DMS 273 treated with DMSO at 0.1 percent for 48 hours (cell line): ENCODE data around the gene PIKFYVE.
"Not testable (repeated sequence)": the region's sequence is repeated elsewhere in the genome, so short reads cannot be mapped to it uniquely, and the experiment has no call there.

ENCODE experiments used
- DNase-seq: peaks from one replicate; lab custom pipeline; 2025; lab: John Stamatoyannopoulos, UW

The PIKFYVE gene

DNA sequence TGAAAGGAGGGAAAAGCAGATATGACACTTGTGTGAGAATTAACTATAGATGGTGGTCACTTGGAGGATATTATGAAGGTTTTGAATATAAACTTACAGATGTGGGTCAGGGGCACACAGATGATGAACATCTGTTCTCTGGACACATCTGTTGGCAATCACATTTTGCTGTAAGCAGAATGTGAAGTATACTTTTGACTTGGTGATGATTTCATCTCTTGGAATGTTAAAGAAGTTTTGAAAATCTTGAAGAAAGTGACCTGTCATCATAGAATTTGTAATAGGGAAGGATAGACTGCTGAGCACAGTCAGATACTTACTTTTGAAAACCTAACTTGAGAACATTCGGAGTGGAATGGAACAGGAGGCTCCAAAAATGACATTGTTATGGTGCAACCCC lies 40.2 kb downstream of the PIKFYVE start:
- no peak for DNase-seq

DNA sequence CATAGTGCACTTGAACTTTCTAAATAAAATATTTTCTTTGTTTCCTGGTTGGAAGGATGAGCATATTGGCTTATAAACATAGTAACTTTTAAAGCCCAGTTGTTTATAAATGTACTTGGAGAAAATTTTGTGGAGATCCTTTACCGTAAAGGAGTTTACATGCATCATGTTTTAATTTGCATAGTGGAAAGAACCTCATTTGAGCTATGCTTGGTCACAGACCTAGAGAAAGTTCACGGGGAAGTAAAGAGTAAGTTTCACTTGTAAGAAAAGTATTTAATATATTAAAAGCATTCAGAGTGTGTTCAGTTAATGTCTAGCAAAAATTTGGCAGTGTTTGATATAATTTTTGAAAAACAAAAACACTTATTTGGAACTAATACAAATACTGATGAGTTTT lies 45.3 kb downstream of the PIKFYVE start:
- no peak for DNase-seq

DNA sequence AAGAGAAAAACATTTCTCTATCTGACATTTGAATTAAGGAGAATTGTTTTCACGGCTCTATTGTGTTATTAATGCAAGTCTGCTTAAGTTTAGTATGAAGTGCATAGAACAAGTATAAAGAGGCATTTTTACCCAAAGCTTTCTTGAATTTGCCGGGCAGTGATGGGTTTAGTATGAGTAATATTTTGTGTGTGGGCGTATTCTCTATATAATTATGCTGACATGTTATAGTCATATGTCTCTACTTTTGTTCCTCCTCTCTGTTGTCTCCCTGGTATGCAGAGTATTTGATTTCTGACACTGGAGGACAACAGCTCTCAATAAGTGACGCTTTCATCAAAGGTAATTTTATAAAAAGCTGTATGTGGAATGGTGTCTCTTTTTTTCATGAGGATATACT lies 45.9 kb downstream of the PIKFYVE start:
- no peak for DNase-seq

DNA sequence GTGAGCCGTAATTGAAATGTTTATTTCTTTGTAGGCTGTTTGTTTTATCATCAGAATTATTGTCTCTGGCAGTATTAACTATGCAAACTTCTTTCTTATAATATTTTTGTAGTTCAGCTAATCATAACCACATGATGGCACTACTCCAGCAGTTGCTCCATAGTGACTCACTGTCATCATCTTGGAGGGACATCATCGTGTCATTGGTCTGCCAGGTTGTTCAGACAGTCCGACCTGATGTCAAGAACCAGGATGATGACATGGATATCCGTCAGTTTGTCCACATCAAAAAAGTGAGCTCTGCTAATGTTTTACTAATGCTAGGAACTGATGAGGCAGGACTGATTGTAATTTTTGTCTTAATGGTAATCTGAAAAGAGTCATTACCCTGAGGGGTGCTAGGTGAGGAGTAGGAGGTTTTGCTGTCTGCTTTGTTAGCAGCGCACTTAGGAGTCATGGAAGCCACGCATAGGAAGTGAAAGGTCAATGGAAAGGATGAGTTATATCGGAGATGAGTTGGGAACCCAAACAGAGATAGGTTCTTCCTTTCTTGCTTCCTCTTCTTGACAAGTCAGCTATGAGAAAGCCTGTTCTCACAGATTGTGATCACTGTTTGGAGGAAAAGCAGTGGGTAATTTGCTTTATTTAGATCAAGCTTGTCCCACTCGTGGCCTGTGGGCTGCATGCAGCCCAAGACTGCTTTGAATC lies 49.2 kb downstream of the PIKFYVE start:
- DNase-seq, result no peak

DNA sequence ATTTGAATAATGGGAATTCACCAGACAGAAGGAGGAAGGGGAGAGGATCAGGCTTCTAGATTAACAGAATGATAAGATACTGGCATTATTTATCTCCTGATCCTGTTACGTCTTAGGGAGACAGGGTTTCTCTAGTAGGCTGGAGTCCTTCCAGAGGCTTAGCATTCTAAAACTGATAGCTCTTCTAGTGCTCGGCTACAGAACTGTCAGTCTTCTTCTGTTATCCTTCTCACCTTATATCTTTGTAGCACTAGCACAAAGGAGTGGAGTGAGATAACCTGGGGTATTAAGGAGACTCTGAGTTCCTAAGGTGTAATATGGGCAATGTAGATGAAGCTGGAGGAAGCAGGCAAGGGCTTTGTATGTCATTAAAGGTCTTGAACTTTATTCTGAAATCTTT lies 52.1 kb downstream of the PIKFYVE start:
- DNase-seq, result no peak

DNA sequence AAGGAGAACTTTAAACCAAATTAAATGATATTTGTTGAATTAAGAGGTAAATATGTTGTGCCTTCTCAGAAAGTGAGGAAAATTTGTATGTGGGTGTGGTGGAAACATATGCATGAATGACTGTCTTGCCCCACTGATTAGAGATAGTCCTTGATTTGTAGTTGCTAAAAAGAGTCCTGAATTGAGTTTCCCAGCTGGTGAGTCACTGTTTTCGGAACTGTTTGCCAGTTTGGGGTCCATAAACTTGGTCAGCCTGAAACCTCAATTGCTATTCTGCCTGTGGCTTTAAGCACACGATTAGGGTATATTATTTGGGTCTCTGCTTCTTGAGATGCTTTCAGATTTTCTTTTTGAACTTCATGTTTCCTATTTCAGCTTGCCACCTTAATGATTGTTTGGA lies 53.3 kb downstream of the PIKFYVE start:
- DNase-seq, result no peak

DNA sequence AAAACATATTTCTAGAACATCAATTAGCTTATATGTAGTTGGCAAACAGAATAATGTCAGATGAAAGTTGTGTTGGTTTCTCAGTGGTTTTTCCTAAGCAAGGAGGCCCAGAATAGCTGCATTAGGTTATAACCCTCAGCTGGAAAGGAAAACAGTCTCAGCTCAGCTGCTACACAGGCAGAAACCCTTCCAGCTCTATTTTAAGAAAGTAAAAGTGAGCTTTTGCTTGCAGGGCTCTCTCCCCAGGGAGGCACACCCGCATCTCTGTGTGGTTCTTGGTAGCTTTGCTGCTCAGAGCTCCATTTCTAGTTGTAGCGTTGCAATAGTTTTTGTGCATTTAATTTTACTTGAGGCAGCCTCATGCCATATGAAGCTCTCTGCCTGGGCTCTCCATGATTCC lies 54.6 kb downstream of the PIKFYVE start:
- no peak for DNase-seq

DNA sequence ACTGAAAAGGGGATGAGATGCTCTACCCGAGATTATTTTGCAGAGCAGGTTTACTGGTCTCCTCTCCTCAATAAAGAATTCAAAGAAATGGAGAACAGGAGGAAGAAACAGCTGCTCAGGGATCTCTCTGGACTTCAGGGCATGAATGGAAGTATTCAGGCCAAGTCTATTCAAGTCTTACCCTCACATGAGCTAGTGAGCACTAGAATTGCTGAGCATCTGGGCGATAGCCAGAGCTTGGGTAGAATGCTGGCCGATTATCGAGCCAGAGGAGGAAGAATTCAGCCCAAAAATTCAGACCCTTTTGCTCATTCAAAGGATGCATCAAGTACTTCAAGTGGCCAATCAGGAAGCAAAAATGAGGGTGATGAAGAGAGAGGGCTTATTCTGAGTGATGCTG lies 60.0 kb downstream of the PIKFYVE start:
- DNase-seq, result no peak

DNA sequence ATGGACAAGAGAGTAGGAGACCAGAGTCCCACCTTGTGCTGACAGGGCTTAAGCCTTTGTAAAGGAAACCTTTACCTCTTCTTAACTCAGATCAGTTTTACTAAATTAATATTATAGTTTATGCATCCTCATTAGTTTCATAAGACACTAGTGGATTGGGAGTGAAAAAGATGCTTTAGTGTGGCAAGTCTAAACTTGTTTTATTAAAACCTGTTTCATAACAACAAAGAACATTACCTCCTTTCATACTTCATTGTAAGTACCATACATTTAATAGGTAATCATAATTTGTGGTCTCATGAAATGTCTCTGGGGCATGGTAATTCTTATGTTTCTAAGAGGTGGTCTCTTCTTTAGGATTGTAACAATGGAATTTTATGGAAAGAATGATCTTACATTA lies 63.4 kb downstream of the PIKFYVE start:
- no peak for DNase-seq

DNA sequence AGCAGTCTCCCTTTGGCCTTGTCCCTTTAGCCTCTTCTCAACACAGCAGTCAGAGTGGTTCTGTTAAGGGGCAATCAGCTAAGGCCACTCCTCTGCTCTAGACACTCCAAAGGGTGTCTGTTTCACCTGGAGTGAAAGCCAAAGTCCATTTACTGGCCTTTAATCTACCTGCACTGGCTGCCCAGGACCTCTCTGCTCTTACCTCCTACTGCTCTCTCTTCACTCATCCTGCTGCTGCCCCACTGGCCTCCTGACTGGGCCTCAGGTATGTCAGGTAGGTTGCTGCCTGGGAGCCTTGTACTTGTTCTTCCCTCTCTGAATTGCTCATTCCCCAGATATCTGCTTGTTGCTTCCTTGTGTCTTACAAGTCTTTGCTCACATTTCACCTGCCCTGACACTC lies 68.2 kb downstream of the PIKFYVE start:
- no peak for DNase-seq

DNA sequence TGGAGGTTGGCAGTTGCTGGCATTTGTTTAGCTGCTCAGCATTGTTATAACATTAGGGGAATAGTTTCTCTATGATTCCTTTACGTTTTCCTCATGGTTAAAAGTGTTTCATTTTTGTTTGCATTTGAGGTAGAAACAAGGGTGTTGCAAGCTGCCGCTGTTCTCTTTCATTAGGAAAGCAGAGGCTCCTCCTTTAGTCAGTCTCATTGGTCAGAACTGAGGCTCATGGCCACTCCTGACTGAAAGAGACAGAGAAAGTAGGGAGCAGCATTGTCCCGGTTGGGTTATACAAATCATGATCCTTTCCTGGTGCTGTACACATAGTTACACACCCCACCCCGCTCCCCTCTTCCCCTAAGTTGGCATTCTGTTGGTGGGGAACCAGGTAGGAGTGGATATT lies 80.7 kb downstream of the PIKFYVE start:
- DNase-seq, result no peak

DNA sequence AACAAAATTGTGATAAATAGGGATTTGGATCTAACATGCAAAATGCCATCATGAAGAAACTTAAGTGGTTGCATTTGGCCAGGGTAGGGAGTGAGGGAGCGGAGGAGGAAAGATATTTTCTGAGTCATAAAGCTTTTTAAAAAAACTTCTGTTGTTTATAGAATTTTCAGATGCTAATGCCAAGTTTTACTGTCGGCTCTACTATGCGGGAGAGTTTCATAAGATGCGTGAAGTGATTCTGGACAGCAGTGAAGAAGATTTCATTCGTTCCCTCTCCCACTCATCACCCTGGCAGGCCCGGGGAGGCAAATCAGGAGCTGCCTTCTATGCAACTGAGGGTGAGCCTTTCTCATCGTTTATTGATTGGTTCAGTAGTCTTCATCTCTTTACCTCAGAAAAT lies 84.6 kb downstream of the PIKFYVE start:
- no peak for DNase-seq

DNA sequence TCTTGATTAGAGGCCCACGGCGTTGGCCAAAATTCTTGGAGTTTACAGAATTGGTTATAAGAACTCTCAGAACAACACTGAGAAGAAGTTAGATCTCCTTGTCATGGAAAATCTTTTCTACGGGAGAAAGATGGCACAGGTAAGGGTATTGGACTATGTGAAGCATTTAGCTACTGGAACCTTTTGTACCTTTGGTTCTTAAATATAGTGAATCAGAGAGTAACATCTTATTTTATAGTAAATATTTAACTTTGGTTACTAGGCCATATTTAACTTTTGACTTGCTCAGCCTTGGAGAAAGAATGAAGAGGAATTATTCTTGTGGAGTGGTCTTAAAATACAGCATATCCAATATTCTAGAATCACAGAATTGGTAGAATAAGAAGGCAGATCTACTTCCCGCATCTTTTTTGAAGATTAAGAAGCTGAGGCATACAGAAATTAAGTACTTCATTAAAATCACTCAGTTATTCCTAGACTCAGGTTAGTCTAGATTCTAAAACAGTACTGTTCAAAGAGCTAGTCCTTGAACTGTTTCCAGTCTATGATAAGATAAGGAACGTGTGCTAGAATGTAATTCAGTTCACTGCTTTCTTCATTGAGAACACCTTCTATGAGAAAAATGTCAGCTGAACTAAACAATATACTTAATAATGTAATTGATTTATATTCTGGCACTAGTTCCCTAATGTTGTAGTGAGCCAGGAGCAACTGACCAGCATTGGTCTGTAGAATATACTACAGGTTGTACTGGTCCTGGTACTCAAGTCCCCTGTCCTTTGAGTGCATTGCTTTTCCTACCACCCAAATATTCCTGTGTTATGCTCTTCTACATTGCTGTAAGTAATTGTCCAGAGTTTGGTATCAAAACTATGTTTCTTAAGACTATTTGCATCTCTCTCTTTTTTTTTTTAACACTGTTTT lies 86.9 kb downstream of the PIKFYVE start:
- DNase-seq, result no peak

DNA sequence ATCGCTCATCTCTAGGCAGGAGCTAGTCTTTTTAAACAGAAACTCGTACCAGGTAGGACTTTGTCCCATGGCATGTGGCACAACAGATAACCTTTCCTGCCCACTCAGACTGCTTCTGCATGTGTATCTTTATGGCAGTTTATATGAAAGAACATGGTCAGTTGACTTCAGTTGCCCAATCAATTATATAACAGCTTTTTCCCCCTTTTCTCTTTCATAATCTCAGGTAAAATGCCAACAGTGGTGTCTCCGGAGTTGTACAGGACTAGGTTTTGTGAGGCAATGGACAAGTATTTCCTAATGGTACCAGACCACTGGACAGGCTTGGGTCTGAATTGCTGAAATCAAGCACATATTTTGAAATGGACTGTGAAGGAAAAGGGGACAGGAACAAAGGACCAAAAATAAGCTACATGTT lies 88.9 kb downstream of the PIKFYVE start:
- no peak for DNase-seq

DNA sequence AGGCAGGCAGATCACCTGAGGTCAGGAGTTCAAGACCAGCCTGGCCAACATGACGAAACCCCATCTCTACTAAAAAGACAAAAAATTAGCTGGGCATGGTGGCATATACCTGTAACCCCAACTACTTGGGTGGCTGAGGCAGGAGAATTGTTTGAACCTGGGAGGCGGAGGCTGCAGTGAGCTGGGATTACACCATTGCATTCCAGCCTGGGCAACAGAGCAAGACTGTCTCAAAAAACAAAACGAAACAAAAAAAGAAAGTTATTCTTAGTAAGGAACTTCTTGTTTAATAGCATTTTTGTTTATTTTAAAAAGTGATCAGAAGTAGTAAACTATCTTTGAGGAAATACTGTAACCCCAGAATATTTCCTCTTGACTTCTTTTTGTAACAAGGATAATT lies 90.4 kb downstream of the PIKFYVE start:
- not testable (repeated sequence) for DNase-seq

DNA sequence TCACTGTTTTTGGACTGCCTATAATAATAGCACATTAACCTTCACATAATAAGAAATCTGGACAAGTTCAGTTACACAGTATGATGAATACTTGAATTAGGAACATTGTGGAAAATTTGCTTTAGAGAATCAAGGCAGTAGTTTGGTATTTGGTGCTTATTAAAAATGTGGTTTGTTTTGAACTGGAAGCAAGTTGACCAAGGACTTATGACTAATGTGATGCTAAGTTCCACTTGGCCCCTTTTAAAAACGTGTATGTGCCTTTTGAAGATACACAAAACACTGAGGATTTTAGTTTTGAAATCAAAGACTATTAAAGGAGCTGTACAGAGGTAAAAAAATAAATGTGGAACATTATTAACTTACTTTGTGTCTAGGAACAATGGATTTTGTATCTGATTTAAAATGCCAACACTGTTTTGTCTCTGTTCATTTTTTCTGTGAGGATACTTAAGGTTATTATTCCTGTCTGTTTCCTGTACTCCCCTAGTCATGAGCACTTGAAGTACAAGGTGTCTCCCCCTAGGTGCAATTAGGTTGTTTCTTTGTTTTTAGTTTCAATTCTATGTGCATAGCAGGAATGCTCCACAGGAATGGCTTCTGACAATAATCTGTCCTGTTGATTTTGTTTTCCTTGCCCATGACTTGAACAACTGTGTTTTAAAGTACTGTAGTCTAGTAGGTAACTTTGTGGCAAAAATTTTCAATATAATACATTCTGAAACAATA lies 91.0 kb downstream of the PIKFYVE start:
- no peak for DNase-seq

DNA sequence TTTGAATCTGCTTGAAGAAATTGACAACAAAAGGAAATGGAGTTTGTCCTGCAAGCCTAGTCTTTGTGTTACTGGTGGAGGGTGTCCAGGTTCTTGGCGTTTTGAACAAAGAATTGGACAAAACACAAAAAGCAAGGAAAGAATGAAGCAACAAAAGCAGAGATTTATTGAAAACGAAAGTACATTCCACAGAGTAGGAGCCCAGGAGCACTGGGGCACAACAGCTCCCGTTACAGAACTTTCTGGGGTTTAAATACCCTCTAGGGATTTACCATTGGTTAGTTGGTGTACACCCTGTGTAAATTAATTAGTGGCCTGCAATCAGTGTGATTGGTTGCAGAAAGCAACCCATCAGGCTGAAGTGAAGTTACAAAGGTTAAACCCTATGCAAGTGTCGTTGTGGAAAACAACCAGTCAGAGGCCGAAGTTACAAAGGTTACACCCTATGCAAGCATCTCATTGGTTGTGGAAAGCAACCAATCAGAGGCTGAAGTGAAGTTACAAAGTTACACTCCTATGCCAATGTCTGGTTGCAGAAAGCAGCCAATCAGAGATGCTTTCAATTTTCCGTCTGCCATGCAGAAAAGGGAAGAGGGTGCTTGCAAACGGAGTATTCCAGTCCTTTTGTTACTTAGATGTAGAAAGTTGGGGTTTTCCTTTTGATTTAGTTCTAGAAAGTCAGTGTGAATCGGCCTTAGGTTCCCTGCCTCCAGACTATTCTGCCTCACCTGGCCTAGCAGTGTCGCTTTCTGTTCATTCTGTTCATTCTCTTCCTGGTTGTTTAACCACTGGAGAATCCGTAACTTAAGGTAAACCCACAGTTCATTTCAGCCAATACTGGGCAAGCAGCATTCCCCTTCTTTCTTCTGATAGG lies 92.9 kb downstream of the PIKFYVE start:
- DNase-seq, result no peak

DNA sequence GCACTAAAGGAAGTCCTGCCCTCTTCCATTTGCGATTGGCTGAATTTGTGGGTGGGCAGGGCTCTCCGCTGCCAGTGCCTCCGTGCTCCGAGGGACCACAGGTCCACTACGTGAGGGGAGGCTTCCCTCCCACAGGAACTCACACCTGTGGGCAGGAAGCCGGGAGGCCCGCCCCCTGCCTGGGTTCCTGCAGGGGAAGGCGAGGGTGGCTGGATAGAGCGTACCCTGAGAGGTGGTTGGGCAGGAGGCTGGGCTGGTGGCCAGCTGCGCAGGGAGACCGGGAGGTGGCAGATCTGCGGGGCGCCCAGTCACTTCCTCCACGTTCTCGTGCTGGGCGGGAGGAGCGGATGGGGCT lies 93.6 kb downstream of the PIKFYVE start:
- no peak for DNase-seq

DNA sequence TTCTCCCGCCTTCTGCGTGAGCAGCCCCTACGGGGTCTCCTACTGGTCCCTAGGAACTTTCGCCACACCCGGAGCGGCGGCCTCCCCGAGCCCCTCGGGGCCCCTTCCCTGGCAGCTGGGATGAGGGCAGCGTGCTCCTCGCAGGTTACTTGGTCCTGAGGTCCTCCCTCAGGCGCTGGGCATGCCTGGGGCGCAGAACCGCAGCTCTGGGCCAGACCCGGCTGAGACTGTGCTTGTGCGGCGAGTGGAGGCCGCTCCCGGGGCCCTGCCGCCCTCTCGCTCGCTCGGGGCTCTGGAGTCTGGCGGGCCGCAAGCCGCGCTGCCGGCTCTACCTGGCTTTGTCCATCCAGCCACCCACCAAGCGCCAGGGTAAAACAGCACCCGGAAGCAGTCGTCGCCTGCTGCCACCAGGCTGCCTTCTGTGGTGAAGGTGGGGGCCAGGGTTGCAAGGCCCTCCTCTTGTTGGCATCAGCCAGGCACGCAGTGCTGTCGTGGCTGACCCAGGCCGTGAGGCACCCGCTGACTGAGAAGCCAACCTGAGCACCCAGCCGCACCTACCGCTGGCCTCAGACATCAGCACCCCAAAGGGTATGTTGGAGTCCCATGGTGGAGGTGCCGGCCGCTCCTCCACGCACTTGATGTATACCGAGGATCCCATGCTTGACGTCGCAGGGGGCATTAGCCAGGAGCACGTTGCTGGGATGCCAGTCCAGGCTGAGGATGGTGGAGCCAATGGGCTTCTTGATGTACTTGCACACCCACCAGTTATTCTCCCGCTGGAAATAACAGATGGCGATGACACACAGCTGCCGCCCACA lies 94.4 kb downstream of the PIKFYVE start:
- DNase-seq, result peak; percentile 57

DNA sequence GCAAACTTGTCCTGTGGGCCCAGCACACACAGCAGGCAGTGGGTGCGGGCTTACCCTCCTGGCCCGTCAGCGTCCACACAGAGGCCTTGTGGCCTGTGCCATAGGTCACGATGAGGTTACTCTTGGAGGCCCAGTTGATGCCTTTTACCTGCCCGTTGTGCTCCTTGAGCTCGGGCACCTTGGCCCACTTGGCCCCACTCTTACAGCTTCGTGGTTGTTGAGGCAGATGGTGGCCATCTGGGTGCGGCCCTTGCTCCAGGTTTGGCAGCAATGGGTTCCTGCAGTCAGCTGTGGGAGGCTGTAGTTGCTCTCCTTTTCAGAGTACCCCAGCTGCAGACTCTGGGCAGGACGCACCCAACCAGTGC lies 95.0 kb downstream of the PIKFYVE start:
- DNase-seq, result peak; percentile 57

DNA sequence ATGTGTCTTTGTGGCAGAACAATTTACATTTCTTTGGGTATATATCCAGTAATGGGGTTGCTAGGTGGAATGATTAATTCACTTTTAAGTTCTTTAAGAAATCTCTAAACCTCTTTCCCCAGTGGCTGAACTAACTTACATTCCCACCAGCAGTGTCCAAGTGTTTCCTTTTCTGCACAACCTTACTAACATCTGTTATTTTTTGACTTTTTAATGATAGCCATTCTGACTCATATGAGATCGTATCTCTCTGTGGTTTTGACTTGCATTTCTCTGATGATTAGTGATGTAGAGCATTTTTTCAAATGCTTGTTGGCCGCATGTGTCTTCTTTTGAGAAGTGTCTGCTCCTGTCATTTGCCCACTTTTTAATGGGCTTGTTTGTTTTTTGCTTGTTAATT lies 97.4 kb downstream of the PIKFYVE start:
- DNase-seq, result peak; percentile 54
